ENCODE measurements around the gene CDC42EP5.

Gene CDC42EP5

GRCh38 chr19:54444737-54445136, 28.4 kb downstream of the CDC42EP5 start:
- no peak for DNase-seq

DNA sequence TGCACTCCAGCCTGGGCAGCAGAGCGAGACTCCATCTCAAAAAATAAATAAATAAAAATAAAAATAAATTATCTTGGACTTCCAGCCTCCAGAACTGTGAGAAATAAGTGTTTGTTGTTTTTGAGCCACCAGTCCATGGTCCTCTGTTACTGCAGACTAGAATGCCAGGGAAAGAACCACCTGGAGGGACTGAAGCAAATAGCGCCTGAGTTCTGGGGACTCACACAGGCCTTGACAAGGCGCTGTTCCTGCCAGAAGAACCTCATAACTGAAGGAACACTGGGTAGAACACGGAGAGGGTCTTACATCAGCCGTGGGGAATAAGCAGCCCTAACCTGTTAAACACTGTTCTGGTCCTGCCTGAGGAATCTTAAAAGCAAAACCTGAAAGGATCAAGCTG, 32.5 kb downstream of the CDC42EP5 start:
- DNase-seq, result no peak

DNA sequence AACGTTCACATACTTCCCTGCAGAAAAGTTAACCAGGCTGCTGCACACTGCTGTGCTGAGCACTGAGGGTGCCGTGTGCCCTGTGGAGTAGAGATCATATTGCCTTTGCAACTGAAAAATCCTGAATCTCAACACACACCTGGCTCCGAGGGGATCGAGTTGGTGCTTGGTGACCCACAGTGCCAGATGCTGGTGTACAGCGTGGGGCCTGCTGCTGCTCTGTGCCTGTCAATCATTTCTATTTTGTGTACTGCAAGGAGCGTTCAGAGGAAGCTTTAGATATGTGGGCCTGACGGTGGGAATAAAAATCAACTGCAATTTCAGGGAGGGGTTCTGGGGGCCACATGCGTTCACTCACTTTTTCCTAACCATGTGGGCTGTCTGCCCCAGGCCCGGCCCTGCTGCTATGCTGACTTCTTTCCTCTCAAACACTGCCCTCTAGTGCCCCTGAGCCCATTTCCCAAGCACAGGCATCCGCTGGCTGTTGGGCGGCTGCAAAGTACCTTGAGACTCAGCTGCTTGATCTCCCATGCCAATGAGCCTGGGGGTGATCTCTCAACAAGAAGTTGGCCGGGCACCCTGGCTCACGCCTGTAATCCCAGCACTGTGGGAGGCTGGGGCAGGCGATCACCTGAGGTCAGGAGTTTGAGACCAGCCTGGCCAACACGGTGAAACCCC, 33.8 kb downstream of the CDC42EP5 start:
- DNase-seq, result peak; percentile 17 to 26

DNA sequence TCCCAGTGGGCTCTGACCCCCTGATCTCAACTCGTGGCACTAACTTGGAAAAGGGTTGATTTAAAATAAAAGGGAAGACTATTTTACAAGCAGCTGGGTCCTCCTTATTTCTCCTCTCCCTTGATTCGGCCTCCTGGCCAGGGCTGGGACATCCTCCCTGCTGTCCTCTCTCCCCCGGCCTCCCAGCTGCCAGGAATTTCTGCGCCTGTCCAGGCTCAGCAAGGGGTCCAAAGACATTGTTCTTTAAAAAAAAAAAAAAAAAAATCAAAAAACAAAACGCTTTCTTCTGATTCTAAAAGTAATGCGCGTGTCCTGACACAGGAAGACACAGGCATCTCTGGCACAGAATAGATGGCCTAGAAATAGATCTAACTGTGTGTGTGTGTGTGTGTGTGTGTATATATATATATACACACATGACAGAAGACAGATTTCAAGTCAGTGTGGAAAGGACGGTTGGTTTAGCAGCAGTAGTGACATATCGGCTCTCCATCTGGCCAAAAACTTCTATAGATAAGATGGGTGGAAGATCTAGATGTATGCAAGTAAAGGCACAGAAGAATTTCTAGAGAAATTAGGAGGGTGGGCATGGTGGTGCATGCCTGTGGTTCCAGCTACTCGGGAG, 36.4 kb downstream of the CDC42EP5 start:
- DNase-seq, result no peak

GRCh38 chr19:54436031-54436523, 37.0 kb downstream of the CDC42EP5 start:
- DNase-seq, result no peak

- no peak for DNase-seq
Observed at GRCh38 chr19:54435551-54436016, 37.5 kb downstream of the CDC42EP5 start.

DNA sequence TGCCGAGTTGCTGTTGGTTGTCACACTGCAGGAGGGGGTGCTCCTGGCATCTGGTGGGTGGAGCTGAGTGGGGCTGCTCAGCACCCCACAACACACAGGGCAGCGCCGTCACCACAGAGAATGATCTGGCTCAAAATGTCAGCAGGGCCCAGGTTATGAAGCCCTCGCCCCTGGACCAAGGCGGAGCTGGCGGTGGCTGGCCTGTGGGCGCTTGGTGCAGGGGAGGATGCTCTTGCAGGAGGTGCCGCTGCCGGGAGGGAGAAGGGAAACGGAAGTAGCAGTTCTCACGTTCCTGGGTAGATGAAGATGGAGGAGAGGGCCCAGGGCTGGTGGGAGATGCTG, 38.3 kb downstream of the CDC42EP5 start:
- DNase-seq, result no peak

DNA sequence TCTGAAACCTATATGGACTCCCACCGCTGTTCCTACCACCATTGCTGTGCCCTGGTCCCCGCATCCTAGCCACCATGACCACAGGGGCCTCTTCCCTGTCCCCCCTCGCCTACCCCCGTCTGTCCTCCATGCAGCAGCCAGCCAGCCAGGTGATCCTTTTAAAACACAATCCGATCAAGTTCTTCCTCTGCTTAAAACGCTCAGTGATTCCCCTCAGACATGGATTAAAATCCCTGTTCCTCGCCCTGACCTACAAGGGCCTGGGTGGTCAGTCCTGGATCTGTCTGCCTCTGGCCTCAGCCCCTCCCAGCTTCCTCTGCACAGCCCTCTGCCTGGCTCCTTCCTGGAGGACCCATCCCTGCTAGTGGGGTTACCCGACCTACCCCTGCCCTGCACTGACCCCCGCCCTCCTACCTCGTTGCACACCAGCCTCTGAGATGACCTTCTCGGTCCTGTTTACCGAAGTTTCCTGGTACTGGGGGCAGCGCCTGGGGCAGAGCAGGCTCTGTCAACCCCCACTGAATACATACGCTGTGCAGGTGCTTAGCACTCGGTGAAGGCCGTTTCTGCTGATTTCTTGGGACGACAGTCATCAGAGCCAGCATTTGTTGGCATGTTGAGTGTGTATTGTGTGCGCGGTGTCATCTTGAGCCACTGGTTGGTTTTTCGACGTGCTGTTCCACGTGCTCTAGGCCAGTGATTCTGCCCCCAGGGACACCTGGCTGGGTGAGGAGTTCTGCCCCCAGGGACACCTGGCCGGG, 38.8 kb downstream of the CDC42EP5 start:
- no peak for DNase-seq

- DNase-seq, result no peak
Observed at GRCh38 chr19:54433697-54434096, 39.4 kb downstream of the CDC42EP5 start.

DNA sequence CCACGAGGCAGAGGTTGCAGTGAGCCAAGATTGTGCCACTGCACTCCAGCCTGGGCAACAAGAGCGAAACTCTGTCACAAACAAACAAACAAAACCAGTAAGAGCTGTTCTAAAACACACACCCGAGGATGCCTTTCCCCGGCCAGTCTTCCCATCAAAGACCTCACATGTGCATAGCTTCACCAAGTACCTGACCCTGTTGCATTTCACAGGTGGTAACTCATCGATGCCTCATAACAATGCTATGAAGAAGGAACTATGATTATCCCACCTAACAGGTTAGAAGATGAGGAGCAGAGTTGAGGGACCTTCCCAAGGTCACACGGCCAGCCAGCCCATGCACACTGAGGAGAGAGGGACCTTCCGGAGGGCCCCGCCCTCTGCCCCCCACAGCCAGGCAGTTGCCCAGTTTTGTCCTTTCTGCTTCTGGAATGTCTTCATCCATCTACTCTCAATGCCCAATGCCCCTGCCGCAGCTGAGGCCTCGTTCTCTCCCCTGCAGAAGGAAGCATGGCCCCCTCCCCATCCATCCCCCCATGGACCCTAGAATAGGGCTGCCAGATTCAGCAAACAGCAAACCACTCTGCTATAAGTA, 40.9 kb downstream of the CDC42EP5 start:
- no peak for DNase-seq

DNA sequence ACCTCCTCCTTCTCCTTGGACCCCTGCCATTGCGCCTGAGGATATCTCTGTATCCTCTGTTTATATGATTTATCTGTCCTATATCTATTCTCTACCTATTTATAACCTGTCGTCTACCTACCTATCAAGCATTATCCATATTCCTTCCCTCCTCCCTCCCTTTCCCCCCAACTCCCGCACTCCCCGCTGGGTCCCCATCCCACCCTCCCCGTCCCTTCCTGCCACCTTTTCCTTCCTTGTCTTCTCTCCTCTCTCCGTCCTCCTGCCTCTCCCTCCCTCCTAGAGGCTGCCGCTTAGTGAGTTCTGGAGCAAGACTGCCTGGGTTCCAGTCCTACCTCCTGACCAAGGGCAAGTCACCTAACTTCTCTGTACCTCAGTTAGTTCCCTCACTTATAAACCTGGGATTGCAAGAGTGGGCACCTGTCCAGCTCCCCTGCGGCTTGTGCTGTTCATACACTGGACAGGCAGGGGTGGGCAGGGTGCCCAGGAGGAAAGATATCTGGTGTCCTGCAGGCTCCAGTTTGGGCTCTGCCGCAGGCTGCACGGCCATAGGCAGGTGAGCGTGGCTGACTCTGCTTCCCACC, 41.7 kb downstream of the CDC42EP5 start:
- no peak for DNase-seq

DNA sequence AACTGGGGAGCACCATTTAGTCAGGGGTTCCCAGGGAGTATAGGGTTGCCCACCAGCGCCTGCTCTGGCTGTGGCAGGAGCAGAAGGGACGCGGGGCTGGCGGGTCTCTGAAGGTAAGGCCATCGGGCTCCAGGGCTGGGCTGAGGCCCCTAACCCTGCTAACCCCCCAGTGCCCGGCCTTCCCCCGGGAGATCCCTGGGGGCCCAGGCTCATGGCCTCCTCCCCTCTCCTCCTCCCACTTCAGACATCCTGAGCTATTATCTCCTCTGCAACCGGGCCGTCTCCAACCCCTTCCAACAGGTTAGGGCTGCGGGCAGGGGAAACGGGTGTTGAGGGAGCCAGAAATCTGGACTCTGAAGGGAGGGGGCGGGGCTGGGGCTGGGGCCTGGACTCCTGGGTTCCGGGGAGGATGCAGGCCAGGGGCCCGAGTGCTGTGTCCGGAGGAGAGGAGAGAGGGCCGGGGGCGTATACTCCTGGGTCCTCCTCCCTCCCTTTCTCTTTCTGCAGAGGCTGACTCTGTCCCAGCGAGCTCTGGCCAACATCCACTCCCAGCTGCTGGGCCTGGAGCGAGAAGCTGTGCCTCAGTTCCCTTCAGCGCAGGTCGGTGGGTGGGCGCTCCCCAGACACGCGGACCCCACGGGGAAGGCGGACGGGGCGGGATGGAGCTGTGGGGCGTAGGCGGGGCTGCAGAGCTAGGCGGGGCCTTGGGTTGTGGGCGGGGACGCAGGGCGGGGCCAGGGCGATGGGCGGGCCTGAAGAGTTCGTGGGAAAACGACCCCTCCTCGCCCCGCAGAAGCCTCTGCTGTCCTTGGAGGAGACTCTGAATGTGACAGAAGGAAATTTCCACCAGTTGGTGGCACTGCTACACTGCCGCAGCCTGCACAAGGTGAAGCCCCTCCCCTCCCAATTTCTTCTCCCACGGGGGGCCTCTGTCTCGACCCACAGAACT, 42.5 kb downstream of the CDC42EP5 start:
- peak; percentile 45 to 56 for DNase-seq

- no peak for DNase-seq
Observed at GRCh38 chr19:54429545-54430227, 43.4 kb downstream of the CDC42EP5 start.

DNA sequence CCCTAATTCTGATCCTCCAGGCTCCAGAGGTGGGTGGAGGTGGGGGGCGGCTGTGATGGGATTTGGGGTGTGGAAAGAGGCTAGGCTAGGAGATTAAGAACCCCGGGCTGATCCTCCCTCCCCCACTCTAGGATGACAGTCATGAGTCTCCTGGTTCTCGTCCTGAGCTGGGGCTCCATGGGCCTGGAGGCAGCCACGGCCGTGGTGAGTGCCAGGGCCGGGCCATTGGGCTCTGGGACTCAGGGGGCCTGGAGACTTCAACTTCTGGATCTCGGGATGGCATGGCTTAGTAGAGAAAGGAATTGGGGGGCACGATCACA, 44.0 kb downstream of the CDC42EP5 start:
- DNase-seq, result no peak

- no peak for DNase-seq
Observed at GRCh38 chr19:54428323-54429175, 44.5 kb downstream of the CDC42EP5 start.

GRCh38 chr19:54427586-54427985, 45.5 kb downstream of the CDC42EP5 start:
- no peak for DNase-seq

- no peak for DNase-seq
Observed at GRCh38 chr19:54426291-54426931, 46.7 kb downstream of the CDC42EP5 start.

GRCh38 chr19:54425382-54425723, 47.7 kb downstream of the CDC42EP5 start:
- no peak for DNase-seq

- DNase-seq, result no peak
Observed at GRCh38 chr19:54424660-54425381, 48.3 kb downstream of the CDC42EP5 start.

Measured in stimulated activated CD4-positive, alpha-beta T cell treated with anti-CD3 and anti-CD28 coated beads, Interleukin-2, amount 100 ng/mL, for 48 hours (primary cell).